HG03432 (cell line): ENCODE data around the gene IRF8.

Experiments
- ATAC-seq: cut with Tn5 transposase; IDR thresholded peaks from one replicate; pipeline ENCODE4 v1.9.1; 2021; ENCODE audit warnings: mild to moderate bottlenecking, moderate library complexity; ENCODE audit not compliant: unreplicated experiment

IRF8 gene

DNA sequence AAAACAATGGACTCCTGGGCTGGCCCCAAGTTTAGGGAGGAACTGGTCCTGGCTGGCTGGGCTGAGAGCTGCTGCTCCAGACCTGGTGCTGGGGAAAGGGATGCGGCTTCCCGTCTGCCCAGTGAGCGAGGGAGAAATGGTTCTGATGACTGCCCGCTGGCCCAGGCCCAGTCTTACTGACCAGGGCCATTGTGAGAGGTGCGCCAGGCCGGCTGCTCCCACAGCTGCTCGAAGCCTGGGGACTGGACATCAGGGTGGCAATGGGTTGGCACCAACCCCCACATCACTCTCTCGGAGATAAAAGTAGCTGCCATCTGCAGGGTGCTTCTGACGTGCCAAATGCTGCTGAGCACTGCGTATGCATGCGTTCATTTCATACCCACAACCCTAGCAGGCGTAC, 53.2 kb downstream of the IRF8 start:
- ATAC-seq, result no peak

DNA sequence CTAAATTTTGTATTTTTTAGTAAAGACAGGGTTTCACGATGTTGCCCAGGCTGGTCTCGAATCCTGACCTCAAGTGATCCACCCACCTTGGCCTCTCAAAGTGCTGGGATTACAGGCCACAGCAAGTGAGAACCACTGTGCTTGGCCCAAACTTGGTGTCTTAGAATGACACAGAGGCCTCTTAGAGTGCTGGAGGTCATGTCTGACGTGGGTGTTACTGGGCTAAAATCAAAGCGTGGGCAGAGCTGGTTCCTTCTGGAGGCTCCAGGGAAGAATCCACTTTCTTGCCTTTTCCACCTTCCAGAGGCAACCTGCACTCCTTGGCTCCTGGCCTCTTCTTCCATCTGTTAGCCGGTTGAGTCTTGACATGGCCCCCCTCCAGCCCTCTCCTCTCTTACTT, 53.8 kb downstream of the IRF8 start:
- no peak for ATAC-seq

DNA sequence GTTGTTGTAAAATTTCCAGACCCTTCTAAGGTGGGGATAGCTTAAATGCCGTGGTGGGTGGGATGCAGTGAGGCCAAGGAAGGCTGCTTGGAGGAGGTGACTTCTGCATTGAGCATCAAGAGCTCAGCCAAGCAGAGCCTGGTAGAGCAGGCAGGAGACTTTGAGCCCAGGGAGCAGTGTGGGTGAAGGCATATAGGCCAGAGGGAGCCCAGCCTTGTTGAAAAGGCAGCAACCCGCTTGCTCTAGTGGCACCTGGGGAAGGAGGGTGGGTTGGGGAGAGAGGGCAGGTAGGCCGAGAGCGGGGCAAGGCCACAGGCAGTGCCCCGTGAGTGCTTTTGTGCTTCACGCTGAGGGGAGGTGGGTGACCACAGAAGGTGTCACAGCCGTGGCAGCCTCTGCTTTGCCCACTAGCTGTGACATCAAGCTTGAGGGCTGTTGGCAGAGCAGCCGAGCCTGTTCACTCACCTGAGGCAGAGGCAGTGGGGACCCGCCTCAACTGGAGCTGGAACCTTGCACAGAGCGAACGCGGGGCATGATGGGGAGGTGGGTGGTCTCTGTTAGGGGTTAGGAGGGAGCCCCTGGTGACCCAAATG, 56.1 kb downstream of the IRF8 start:
- no peak for ATAC-seq

DNA sequence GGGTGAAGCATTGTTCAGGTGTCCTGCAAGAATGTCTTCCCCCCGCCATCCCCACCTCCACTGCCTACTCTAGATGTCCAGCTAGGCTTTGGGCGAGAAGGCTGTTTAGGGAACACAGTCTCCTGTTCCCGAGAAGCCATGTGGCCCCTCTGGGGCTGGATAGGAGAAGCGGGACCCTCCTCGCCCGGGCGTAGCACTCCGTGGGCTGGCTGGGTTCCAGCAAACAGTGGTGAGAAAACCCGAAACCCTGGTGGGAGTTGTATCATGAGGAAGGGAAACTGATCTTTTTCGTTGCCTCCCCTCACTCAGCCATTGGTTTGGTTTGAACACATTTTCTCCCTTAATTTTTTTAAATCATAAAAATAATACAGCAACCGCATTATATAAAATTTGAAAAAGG, 56.6 kb downstream of the IRF8 start:
- no peak for ATAC-seq

DNA sequence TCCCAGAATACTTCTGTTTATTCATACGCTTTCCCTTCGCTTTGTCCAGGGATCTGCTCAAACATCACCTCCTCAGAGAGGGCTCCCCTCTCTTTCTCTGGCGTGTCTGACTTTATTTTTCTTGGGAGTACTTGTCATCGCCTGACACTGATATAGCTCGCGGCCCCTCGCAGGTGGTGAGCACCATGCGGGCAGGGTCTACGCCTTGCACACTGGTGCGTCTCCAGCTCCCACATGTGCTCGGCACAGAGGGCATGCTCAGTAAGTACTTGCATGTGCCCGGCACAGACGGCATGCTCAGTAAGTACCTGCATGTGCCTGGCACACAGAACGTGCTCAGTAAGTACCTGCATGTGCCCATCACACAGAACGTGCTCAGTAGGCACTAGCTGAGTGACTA, 57.5 kb downstream of the IRF8 start:
- ATAC-seq, result no peak

DNA sequence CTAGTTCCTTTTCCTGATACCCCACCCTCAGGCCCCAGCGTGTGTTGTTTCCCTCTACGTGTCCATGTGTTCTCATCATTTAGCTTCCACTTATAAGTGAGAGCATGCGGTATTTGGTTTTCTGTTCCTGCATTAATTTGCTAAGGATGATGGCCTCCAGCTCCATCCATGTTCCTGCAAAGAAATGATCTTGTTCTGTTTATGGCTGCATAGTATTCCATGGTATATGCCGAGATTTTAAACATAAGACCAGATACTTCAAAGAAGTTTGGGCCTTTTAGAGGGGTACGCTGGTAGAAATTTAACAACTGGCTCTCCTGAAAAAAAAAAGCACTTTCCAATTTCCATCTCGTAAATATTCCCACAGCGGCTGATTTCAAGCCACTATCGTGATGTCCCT, 59.8 kb downstream of the IRF8 start:
- no peak for ATAC-seq

DNA sequence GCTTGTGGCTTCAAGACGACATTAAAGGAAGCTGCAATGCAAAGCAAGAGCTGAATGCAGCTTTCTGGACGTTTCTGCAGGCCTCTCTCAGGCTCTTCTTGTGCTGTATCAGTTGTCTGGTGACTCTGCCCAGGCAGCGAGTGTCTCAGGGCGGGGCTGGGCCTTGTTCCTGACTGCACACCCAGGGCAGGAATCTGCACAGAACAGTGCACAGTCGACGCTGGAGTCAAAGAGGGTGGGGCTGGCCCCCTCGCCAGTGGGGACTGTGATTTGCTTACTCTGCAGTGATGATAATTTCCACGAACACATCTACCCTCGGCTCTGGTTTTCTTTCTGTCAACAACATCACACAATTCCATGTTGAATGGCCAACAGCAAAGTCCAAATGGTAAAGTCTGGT, 60.7 kb downstream of the IRF8 start:
- no peak for ATAC-seq

DNA sequence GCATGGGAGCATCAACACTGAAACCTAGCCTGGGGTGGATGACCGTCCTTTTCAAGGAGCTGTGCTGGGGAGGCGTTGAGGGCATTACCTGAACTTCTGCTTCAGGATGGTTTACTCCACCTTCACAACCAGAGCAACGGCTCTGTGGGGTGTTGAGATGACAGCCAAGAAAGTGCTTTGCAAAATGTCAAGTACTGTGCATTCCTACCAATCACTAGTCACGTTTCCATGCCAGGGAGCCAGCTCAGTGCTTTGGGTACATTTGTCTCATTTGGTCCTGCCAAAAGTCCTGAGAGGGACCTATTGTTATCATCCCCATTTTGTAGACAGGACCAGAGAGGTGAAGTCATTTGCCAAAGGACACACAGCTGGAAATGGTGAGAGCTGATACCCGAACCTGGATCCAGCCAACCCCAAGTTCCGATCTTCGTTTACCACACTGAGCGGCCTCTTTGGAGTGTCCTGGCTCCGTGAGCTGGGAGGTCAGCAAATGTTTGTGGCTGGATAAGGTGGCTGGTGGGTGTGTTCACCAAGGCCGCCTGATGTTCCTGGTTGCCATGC, 61.6 kb downstream of the IRF8 start:
- ATAC-seq, result no peak

DNA sequence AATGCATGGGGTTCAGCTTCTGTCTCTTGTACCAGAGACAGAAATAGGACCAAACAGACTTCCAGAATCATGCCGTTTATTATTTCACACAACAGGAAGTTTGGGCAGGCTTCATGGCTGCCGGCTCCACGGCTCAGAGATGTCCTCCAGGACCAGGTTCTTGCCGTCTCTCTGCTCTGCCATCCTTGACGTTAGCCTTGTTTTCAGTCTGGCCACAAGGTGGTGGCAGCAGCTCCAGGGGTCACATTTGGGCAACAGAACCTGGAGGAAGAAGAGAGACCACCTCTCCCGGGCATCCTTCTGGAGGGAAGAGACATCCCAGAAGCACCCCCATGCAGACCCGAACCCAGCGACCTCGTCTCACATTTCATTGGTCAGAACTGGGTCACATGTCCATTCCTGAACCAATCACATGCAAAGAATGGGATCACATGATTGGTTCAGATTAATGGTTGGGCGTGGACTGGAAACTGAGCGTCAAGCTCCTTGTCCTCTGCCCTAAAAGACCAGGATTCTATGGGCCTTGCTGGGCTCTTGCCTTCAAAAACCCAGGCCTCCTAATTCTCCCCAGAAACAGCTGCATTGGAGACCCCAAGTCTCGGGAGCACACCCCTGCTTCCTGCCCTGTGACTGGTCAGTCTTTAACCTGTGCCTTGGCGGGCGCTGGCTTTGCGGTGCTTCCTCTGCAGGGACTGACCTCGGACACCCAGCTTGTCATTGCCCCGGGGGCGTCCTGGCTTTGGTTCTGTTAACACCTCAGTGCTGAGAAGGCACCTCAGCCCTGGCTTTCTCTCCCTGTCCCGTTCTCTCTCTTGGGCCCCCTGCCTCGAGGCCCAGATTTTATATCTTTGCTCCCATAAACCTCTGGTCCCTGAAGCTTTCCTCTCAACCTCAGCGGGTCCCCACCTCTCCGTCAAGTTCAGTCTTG, 63.3 kb downstream of the IRF8 start:
- no peak for ATAC-seq

DNA sequence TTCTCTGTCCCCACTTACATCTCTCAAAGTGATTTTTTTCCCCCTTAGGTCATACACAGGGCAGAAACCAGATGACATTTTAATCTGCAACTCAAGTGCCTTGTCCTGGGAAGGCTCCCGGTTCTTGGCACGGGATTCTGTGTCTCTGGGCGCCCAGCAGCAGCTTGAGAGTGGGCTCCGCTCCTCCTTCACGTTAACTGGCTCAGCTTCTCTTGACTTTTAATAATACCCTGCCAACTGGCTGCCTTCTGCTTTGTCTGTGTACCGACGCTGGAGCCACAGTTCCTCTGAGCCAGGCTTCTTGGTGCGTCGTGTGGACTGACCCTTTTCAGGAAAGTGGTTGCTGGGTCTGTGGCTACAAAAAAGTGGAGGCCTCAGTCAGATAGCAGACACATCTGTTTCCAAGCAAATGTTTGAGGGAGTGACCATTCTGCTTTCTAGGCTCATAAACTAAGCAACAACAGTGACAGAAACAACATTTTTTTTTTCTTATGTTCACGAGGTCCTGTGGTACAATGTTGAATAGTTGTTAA, 64.9 kb downstream of the IRF8 start:
- ATAC-seq, result no peak

DNA sequence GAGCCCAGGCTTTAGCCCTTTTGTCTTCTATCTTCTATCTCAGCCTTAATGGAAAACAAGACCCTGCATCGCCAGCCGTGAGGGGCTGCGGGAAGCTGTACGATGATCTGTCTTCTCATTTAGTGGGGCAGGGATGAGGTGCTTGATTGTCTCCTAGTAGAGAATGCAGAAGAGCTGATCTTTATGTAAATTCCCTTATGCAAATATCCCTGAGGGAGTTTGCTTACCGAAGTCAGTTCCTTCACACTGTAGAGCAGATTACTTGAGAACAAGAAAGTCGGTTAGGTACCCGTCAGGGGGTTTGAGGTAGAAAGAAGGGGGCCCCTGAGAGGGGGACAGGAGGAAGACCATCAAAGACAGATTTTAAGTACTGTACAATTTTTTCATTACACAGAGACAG, 66.2 kb downstream of the IRF8 start:
- ATAC-seq, result no peak

DNA sequence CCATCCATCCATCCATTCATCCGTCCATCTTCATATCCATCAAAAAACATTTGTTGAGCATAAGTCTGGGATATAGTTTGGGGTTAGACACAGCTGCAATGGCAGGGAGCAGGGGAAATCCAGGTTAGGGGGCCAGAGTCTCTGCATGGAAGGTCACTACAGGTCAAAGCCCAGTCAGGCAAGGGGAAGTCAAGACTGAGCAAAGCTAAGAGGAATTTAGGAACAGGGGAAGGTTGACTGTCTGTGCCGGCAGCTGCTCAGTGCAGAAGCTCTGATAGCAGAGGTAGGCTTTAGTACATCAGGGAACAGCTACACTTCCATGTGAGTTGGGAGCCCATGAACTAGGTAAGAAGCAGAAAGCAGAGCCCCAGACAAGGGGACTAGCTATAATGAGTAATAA, 68.1 kb downstream of the IRF8 start:
- ATAC-seq, result no peak

DNA sequence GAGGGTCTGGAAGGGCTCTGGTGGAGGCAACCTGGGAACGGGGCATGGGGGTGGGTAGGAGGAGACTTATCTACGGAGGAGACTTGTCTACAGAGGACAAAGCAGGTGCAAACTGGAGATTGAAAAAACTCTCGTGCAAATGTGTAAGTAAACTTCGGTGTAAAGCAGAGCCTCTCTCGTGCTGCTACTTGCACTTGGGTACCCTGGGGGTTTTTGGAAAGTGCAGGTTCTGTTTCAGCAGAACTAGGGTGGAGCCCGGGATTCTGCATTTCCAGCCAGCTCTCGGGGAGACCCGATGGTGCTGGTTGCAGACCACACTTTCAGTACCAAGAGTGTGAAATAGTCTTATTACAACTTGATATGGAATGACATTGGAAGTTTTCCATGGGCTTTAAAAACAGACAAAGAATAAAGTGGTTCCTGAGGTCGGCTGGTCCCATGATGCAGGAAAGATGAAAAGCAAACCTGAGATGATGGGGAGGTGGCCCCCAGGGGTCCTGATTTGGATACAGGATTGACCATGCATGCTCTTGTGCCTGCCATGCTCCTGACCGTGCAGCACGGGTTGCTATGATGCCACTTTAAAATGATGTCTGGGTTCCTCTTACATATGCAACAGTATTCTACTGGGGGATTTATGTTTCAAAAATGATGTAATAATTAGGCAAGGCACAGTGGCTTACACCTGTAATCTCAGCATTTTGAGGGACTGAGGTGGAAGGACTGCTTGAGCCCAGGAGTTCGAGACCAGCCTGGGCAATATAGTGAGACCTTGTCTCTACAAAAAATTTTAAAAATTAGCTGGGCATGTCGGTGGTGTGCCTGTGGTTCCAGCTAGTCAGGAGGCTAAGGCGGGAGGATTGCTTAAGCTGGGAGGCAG, 69.3 kb downstream of the IRF8 start:
- no peak for ATAC-seq

DNA sequence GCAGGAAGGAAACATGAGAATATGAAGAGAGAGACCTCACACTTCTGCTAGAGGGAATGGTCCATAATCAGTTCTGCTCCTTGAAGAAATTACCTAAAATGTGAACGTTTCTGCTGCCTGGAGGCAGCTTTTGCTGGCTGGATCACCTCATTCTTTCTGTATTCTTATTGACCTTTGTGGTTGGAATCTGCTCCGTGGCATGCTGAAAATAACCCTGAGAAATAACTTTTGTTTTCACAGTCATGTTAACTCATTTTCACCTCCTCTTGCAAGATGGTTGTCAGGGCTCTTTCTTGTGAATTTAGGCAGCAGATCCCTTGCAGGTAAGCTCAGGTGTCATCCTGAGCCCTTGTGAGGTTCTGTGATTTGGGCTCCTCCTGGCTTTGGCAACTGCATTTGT, 70.2 kb downstream of the IRF8 start:
- ATAC-seq, result no peak

DNA sequence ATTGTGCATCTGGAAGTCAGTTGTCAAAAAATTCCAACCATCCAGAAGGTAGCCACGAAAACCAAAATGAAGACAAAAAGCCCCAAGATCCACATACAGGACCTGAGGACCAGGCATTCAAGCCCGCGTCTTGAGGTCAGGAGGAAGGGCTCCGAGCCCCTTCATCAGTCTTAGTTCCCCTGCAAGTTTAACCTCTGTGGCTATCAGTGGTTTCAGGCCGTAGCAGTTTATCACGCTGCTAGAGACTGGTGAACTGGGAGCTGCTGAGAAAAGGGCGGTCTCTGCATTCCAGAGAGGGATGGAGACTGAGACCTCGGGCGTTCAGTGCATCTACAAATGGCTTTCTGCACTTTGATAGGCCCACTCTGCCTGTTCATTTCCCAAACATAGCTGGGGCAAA, 70.6 kb downstream of the IRF8 start:
- no peak for ATAC-seq

DNA sequence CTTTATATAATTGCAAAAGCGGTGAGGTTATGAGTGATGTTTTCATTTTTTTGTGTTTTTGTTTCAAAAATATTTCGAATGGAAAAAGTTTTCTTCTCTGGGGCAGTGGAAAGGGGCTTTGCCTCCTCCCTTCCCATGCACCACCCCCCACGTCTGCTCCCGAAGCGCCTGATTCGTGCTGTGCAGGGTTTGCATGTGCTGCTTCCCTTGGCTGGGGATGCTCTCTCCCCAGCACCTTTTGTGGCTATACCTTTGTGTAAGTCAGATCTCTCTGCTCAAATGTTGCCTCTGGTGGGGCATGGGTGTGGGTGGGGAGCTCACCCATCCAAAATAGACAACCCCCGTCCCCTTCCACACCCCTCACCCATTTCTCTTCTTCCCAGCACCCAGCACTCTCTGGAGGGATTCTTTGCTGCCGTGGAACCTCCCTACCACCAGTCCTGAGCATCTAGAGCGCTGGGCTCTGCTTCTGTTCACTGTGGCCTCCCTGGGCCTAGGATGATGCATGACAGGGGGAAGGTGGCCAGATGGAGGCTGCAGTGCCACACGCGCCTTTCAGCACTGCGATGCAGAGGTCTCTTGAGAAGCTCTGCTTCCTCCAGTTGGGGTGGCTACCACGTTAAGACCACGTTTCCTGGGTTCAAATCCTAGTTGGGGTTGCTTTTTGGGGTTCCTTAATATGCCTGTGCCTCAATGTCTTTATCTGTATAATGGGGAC, 71.2 kb downstream of the IRF8 start:
- ATAC-seq, result no peak

DNA sequence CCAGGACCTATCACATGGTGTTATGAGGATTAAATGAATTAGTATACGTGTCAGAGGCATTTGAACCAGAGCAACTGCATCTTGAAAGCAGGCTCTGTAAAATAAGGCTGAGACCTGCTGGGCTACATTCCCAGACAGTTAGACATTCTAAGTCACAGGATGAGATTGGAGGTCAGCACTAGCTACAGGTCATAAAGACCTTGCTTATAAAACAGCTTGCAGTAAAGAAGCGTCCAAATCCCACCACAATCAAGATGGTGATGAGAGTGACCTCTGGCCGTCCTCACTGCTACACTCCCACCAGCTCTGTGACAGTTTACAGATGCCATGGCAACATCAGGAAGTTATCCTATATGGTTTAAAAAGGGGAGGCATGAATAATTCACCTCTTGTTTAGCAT, 71.8 kb downstream of the IRF8 start:
- no peak for ATAC-seq
